UCSD-AML1 (cell line): ENCODE data around the gene POU2F3.
"Not testable (repeated sequence)": the region's sequence is repeated elsewhere in the genome, so short reads cannot be mapped to it uniquely, and the experiment has no call there.

Source experiments
- DNase-seq: peaks from one replicate; lab custom pipeline; 2025; ENCODE audit not compliant: unreplicated experiment; lab: John Stamatoyannopoulos, UW

The POU2F3 gene

DNA sequence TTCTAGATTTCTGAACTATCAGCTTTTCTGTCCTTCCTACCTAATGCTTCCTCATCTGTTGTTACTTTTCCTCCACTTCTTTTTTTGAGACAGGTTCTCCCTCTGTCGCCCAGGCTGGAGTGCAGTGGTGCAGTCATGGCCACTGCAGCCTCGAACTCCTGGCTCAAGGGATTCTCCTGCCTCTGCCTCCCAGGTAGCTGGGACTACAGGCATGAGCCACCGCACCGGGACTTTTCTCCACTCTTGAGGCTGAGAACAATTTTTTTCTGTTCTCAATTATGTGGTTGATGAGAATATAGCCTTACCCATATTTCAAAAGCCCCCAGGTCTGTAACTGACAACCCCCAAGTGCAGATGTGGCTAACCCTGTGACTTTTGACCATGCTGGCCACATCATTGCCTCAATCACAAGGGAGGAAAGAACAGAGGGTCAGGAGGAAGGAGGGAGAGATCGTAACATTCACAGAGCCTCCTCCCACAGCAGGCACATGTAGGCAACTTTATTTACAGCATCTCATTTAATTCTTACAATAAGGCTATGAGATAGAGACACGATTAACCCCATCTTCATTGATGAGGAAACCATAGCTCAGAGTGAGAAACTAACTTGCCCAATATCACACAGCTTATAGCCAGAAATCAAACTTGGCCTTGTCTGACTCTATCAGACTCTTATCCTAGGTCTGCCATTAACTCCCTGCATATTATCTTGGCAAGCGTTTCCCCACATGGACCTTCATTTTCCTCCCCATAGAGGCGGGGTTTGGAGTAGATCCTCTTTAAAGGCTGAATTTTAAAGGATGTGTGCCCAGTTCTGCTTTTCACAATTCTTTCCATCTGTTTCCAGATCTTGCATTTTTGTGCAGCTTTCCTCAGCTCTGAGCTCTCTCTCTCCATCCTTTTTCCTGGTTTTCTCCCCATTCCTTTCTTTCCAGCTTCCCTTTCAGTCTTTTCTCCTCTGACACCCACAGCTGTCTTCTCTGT is 9.6 kb downstream of the POU2F3 start:
- DNase-seq = no peak

DNA sequence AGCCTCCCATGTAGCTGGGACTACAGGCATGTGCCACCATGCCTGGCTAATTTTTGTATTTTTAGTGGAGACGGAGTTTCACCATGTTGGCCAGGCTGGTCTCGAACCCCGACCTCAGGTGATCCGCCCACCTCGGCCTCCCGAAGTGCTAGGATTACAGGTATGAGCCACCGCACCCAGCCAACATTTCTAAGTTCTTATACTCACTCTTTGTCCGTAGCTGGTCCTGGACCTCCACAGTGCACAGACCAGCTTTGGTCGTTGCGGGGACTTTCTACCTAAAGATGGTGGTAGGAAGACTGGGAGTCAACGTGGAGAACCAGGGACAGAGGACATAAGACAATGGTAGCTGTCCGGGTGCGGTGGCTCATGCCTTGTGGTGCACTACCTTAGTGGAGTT is 13.4 kb downstream of the POU2F3 start:
- not testable (repeated sequence) for DNase-seq

GRCh38 chr11:120254788-120255518 is 15.0 kb downstream of the POU2F3 start:
- no peak for DNase-seq

DNA sequence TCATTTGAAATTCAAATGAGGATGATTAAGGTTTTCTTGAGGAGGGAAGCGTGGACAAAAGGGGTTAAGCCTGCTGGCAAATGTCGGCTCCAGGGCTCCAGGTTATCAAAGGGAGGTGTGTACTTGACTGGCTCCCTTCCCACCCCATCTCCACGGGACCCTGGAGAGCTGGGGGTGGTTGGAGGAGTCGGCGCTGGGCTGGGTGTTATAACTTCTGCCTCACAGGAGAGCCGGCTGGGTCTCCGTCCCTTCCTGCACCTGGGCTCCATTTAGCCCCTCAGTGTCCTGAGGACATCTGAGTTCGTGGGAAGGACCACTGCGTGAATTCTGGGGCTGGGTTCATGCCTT is 15.6 kb downstream of the POU2F3 start:
- DNase-seq = no peak

DNA sequence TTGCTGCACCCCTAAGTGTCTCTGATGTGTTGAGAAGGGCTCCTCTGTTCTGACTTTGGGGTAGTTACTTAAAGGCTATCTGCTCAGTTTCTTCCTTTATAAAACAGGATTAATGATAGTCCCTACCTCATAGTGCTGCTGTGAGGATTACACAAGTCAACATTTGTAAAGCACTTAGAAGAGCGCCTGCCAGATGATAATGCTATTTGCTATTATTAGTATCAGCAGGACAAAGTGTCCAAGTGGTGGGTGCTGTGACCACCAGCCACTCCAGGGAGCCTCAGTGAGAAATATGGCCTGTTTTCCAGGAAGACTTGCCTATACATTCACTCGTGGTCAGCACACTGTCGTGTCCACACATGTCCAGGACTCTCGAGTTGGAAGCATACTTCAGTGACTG is 16.2 kb downstream of the POU2F3 start:
- no peak for DNase-seq

DNA sequence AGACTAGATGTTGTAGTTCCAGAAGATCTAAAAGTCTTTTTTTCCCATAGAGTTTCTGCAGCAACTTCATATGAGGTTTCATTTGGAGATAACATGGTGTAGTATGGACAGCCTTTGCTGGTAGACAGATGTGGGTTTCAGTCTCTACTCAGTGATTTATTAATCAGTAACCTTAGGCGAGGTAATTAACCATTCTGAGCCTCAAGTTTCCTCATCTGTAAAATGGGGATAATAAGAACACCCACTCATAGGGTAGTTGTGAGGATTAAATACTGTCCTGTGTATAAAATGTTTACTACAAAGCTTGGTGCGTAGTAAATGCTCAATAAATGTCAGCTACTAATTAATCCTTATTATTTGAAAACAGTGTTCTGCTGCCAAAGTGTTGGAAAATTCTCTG is 16.8 kb downstream of the POU2F3 start:
- DNase-seq = no peak

- DNase-seq = no peak
Measured at GRCh38 chr11:120257346-120257745, 17.4 kb downstream of the POU2F3 start.

- DNase-seq = no peak
Measured at GRCh38 chr11:120258661-120259060, 18.7 kb downstream of the POU2F3 start.

DNA sequence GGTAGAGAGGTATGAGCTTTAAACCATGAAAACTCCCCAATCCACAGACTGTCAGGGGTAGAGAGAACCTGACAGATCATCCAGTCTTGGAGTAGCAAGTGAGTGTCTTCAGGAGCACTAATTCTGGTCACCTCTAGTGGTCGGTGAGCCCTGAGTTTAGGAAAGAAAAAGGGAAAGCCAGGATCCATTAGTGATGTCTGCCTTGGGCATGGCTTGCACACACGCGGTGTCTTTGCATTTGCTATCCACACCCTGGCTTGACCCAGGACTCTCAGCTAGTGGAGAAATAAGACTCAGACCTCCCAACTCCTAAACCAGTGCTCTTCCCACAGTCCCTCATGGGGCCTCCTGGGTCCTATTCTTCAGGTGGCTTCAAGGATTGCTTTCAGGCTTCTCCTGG is 19.3 kb downstream of the POU2F3 start:
- DNase-seq = no peak

DNA sequence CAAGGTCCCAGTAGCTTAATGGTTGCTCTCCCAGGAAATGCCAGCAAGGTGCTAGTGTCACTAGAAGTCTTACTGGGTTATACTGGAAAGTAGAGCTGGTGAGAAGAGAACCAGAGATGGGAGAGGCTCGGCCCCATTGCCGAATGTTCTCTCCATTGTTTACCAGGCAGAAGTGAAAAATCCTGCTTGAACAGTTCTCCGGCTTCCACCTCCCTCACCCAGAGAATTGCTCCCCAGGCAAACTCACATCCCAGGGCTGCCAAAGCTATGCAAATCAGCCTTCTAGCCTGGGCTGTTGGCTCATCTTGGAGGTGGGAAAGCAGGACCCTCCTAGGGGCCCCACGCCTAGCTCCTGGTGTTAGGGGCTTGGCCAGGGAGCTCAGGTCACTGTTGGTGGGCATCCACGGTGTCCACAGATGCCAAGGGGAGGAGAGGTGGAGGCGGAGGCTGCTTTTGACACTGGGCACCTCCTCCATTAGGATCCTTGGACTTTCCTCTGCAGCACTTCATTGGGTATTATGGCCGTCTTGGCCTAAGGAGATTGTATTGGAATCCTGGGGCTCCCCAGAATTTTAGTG is 20.1 kb downstream of the POU2F3 start:
- no peak for DNase-seq

- no peak for DNase-seq
Measured at GRCh38 chr11:120260616-120261015, 20.7 kb downstream of the POU2F3 start.

GRCh38 chr11:120261321-120261720 is 21.4 kb downstream of the POU2F3 start:
- DNase-seq = no peak

- no peak for DNase-seq
Measured at GRCh38 chr11:120261931-120262330, 22.0 kb downstream of the POU2F3 start.

- DNase-seq = no peak
Measured at GRCh38 chr11:120267319-120267718, 27.4 kb downstream of the POU2F3 start.

DNA sequence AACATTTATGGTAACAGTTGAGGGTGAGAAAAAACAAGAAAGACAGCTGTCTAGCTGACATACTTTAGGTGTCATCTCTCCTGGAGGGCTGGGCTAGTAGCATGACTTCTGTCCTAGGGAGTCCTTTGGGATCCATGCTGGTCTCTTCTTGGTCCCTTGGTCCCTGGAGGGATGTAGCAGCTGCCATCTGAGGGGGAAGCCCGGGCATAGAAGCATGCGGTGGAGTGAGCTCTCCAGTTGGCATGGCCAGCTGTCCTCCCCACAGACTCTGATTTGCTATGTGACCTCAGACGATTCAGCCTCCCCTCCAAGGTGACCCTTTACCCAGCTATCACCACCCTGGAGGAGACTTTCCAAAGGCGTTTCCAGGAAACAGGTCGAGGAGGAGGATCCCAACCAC is 28.7 kb downstream of the POU2F3 start:
- DNase-seq = no peak

- no peak for DNase-seq
Measured at GRCh38 chr11:120270386-120270785, 30.4 kb downstream of the POU2F3 start.

DNA sequence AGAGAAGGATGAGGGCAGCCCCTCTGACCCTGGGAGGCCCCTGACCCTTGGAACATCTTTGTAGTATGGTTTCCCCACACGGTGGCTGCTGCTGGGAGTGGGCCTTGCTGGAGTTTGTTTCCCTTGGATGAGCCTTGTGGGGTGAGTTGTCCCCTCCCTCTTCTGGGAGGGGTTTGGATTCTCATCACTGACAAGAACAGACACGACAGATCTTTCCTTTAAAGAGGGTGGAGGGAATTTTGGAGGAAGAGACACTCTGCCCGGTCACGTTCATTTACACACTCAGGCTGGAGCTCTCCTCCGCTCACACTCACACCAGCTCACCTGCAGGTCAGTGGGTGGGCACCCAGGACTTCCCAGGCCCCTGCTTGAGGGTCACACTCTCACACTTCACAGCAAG is 31.7 kb downstream of the POU2F3 start:
- DNase-seq = no peak

DNA sequence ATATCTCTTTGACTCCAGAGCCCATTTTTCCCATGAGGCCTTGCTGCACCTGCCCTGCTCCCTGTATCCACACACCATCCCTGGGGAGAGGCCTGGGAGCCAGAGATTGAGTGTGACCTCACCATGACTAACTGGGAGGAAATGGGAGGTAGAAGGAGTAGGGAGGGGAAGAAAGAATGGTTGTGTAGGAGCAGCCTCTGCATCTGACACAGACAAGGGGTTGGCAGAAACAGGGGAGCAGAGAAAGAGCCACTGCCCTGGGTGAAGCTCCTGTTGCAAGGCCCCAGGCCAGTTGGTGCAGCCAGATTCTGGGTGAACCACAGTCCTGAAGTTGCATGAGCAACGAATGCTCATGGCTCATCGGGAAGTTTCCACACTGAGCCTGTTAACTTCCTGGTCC is 32.4 kb downstream of the POU2F3 start:
- DNase-seq = no peak

DNA sequence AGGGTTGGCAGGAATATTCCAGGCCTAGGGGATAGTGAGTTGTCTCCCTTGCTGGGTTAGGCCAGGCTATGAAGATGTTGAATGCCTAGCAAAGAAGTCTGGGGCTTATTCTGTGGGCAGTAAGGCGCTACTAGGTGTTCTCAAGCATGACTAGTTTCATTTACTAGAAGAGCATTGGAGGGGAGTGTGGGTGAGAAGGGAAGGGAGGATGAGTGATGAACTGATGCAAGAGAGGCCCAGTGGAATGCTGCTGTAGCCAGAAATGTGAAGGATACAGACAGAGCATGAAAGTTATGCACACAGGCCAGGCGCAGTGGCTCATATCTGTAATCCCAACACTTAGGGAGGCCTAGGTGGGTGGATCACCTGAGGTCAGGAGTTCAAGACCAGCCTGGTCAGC is 33.5 kb downstream of the POU2F3 start:
- DNase-seq = no peak

DNA sequence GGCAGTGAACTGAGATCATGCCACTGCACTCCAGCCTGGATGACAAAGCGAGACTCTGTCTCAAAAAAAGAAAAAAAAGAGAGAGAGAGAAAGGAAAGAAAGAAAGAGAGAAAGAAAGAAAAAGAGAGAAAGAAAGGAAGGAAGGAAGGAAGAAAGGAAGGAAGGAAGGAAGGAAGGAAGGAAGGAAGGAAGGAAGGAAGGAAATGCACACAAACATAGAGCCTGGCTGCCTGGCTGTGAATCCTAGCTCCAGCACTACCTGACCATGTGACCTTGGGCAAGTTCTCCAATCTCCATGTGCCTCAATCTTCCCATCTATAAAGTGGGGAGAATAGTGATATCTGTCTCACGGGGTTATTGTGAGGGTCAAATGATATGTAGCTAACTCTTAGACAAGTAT is 34.0 kb downstream of the POU2F3 start:
- DNase-seq = not testable (repeated sequence)

GRCh38 chr11:120279502-120279901 is 39.6 kb downstream of the POU2F3 start:
- DNase-seq = no peak

GRCh38 chr11:120280600-120281051 is 40.7 kb downstream of the POU2F3 start:
- no peak for DNase-seq
